DOHH2 (cell line): Measurements from ENCODE around the gene ZNF576.

Source experiments
- H3F3A ChIP-seq: fragments of 200-600 bp; sonication (generic), shearing (Covaris generic); 2 replicates; pipeline ENCODE4 v1.6.0; 2016; ENCODE audit warnings: antibody characterized with exemption, mild to moderate bottlenecking; ENCODE audit not compliant: control insufficient read depth, insufficient read depth
- H3K27ac ChIP-seq: fragments of 200-600 bp; sonication (generic); 2 replicates; pipeline ENCODE4 v1.5.1; 2014; ENCODE audit warnings: low read depth, mild to moderate bottlenecking, low read length, moderate library complexity
- H3K27me3 ChIP-seq: fragments of 200-600 bp; sonication (generic); 2 replicates; pipeline ENCODE4 v1.6.1; 2014; ENCODE audit warnings: mild to moderate bottlenecking, low read length, mixed read lengths; ENCODE audit not compliant: control insufficient read depth
- H3K36me3 ChIP-seq: fragments of 200-600 bp; sonication (generic); 2 replicates; pipeline ENCODE4 v1.6.1; 2014; ENCODE audit warnings: mild to moderate bottlenecking, low read length, moderate library complexity, mixed read lengths; ENCODE audit not compliant: control insufficient read depth
- H3K4me1 ChIP-seq: fragments of 200-600 bp; sonication (generic); 2 replicates; pipeline ENCODE4 v1.6.1; 2014; ENCODE audit warnings: mild to moderate bottlenecking, low read length, mixed read lengths; ENCODE audit not compliant: control insufficient read depth
- H3K4me2 ChIP-seq: fragments of 200-600 bp; sonication (generic); 2 replicates; pipeline ENCODE4 v1.6.0; 2014; ENCODE audit warnings: mild to moderate bottlenecking, low read length, moderate library complexity
- H3K4me3 ChIP-seq: fragments of 200-600 bp; sonication (generic); 2 replicates; pipeline ENCODE4 v1.5.1; 2014; ENCODE audit warnings: mild to moderate bottlenecking, low read length, mixed read lengths
- H3K79me2 ChIP-seq: fragments of 200-600 bp; sonication (generic); 2 replicates; pipeline ENCODE4 v1.6.1; 2014; ENCODE audit warnings: mild to moderate bottlenecking, low read length, mixed read lengths; ENCODE audit not compliant: control insufficient read depth
- H3K9me2 ChIP-seq: fragments of 200-600 bp; sonication (generic); replicated peaks from 2 replicates; pipeline ENCODE4 v1.6.1; 2014; ENCODE audit warnings: mild to moderate bottlenecking, low read length, mixed read lengths; ENCODE audit not compliant: control insufficient read depth
- H3K9me3 ChIP-seq: fragments of 200-600 bp; sonication (generic); 2 replicates; pipeline ENCODE4 v1.6.1; 2014; ENCODE audit warnings: antibody characterized with exemption, low read length, mixed read lengths; ENCODE audit not compliant: control insufficient read depth, insufficient read depth
- H4K20me1 ChIP-seq: fragments of 200-600 bp; sonication (generic); 2 replicates; pipeline ENCODE4 v1.6.0; 2014; ENCODE audit warnings: low read depth, mild to moderate bottlenecking, antibody characterized with exemption, low read length, moderate library complexity; ENCODE audit not compliant: control insufficient read depth, insufficient read depth
- CTCF ChIP-seq: fragments of 200-600 bp; sonication (generic); IDR thresholded peaks from one replicate; pipeline ENCODE4 v1.5.1; 2014; ENCODE audit warnings: antibody characterized with exemption, mild to moderate bottlenecking, low read depth, low read length; ENCODE audit not compliant: poor library complexity, severe bottlenecking
- EZH2phosphoT487 ChIP-seq: fragments of 200-600 bp; sonication (generic); IDR thresholded peaks from 2 replicates; pipeline ENCODE4 v1.6.1; 2017; ENCODE audit warnings: borderline replicate concordance, mild to moderate bottlenecking, antibody characterized with exemption, low read length, moderate library complexity, mixed read lengths

Gene ZNF576

GRCh38 chr19:43616954-43617353, 20.6 kb downstream of the ZNF576 start:
- Histone ChIP-seq H3K4me2 (peak overlapping the region; percentile 19; the same call in 1 of the 2 replicates), H3K9me2 (no peaks in the 10 kb centered on the region), H3K9me3 (no peaks in the 10 kb centered on the region), H3K27me3 (no peaks in the 10 kb centered on the region), H3K36me3 (peaks cover 37% of the 10 kb centered on the region), H4K20me1 (no peaks in the 10 kb centered on the region), H3K27ac (no peak overlapping the region), H3K4me3 (no peak overlapping the region), H3F3A (peaks cover 5% of the 10 kb centered on the region; the same call in 1 of the 2 replicates), H3K4me1 (peaks cover 25% of the 10 kb centered on the region), H3K79me2 (peaks cover 82% of the 10 kb centered on the region)
- TF ChIP-seq EZH2phosphoT487 (no peak), CTCF (no peak)

DNA sequence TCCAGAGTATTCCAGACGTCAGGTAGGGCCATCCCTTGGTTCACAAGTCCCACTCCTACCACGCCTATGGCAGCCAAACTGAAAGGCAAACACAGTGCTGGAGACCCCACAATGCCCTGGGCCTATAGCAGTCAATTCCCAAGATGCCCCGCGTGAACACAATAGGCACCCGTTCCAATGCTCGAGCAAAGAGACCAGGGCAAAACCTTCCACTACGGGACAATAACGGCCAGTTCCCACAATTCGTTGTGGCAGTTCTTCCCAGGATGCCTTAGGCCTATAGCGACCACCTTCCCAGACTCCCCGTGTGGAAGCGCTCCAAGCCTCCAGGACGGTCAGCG, 22.5 kb downstream of the ZNF576 start:
- no peak for TF ChIP-seq CTCF
- TF ChIP-seq EZH2phosphoT487, result no peak
- H3F3A ChIP-seq, result peaks cover 5% of the 10 kb centered on the region; the same call in 1 of the 2 replicates
- H3K27me3 ChIP-seq, result no peaks in the 10 kb centered on the region
- no peaks in the 10 kb centered on the region for H3K9me3 ChIP-seq
- peak overlapping the region; percentile 97 for H3K4me2 ChIP-seq
- peak overlapping the region; percentile 93 for H3K27ac ChIP-seq
- no peaks in the 10 kb centered on the region for H3K9me2 ChIP-seq
- H3K4me1 ChIP-seq, result peaks cover 25% of the 10 kb centered on the region
- peaks cover 64% of the 10 kb centered on the region for H3K79me2 ChIP-seq
- H3K4me3 ChIP-seq, result peak overlapping the region; percentile 100
- H3K36me3 ChIP-seq, result peaks cover 18% of the 10 kb centered on the region
- H4K20me1 ChIP-seq, result no peaks in the 10 kb centered on the region

DNA sequence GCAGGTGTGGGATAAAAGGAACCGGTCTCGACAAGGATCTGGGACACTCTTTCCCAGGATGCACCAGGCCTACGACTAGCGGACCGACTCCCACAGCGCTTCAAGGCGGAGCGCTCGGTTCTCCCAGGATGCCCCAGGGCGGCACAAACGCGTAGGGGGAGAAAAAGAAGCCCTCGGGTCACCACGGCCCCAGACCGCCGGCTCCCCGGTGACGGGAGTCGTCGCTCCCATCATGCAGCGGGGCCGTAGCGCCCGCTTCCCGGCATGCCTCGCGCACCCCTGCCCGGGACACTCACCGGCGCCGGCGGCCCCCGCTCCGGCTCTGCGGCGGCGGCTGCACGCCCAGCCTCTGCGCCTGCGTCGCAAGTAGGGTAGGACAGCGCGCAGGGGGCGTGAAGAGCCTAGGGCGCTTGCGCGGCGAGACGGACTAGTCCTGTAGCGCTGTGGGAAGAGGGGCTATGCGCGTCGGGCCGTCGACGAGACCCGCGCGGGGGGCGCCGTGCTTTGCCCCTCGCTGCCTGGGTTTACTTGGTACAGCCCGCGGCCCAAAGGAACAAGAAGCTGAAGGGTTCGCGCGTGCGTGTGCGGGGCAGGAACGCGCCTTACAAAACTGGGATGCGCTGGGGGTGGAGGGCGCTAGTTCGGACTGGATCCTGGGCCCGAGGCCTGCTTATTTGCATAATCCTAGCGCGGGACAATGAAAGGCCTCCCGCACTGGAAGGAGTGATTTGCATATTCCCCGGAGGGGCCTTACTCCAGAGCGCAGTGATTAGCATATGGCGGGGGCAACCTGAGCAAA, 23.1 kb downstream of the ZNF576 start, which contains the start of gene ZNF428:
TSS of gene ZNF428 (minus strand) at position 368 of the 799 bp plus-strand sequence. CDS start 5,325 bp downstream, outside the sequence.
- Histone ChIP-seq H3K4me1 (peaks cover 27% of the 10 kb centered on the region), H4K20me1 (no peaks in the 10 kb centered on the region), H3K4me2 (peak within 1 kb of the TSS; percentile 97), H3K4me3 (peak within 1 kb of the TSS; percentile 100), H3K27me3 (no peaks in the 10 kb centered on the region), H3K9me3 (no peaks in the 10 kb centered on the region), H3K36me3 (peaks cover 15% of the 10 kb centered on the region), H3K9me2 (no peaks in the 10 kb centered on the region), H3K79me2 (peaks cover 58% of the 10 kb centered on the region), H3F3A (peaks cover 5% of the 10 kb centered on the region; the same call in 1 of the 2 replicates), H3K27ac (peak within 1 kb of the TSS; percentile 93)
- peak; percentile 8 for TF ChIP-seq CTCF
- no peak for TF ChIP-seq EZH2phosphoT487
